ENCODE measurements around the gene SHISA8.

DNA sequence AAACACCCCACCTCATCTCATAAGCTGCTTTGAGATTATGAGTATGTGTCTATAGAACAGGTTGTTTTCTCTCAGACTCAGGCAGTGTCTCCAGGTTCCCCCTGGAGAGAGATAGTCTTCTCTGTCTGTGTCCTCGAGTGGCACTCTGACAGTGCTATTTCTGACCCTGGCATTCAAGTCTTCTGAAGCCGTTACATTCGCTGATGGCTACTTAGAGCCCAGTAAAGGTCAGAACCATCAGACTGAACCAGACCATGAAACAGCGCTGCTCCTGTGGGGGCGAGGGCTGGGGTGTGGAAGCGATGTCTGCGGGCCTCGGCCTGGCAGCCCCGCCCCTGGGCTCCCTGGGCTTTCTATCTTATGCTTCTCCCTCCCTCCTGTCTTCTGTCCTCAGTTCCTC, 23.5 kb downstream of the SHISA8 start:
- TF ChIP-seq, protein P1, sequence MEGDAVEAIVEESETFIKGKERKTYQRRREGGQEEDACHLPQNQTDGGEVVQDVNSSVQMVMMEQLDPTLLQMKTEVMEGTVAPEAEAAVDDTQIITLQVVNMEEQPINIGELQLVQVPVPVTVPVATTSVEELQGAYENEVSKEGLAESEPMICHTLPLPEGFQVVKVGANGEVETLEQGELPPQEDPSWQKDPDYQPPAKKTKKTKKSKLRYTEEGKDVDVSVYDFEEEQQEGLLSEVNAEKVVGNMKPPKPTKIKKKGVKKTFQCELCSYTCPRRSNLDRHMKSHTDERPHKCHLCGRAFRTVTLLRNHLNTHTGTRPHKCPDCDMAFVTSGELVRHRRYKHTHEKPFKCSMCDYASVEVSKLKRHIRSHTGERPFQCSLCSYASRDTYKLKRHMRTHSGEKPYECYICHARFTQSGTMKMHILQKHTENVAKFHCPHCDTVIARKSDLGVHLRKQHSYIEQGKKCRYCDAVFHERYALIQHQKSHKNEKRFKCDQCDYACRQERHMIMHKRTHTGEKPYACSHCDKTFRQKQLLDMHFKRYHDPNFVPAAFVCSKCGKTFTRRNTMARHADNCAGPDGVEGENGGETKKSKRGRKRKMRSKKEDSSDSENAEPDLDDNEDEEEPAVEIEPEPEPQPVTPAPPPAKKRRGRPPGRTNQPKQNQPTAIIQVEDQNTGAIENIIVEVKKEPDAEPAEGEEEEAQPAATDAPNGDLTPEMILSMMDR (conservative IDR thresholded peaks at IDR 0.05; ENCODE audit: low read length) = no peak
- no peak for TF ChIP-seq EZH2phosphoT487 (IDR thresholded peaks at IDR 0.05; ENCODE audit: borderline replicate concordance, low read depth, low read length)
